Measurements from ENCODE around the gene TMEM117.
A peak's percentile ranks its signal among the peaks of the same experiment; 100 is the strongest.

The TMEM117 gene

DNA sequence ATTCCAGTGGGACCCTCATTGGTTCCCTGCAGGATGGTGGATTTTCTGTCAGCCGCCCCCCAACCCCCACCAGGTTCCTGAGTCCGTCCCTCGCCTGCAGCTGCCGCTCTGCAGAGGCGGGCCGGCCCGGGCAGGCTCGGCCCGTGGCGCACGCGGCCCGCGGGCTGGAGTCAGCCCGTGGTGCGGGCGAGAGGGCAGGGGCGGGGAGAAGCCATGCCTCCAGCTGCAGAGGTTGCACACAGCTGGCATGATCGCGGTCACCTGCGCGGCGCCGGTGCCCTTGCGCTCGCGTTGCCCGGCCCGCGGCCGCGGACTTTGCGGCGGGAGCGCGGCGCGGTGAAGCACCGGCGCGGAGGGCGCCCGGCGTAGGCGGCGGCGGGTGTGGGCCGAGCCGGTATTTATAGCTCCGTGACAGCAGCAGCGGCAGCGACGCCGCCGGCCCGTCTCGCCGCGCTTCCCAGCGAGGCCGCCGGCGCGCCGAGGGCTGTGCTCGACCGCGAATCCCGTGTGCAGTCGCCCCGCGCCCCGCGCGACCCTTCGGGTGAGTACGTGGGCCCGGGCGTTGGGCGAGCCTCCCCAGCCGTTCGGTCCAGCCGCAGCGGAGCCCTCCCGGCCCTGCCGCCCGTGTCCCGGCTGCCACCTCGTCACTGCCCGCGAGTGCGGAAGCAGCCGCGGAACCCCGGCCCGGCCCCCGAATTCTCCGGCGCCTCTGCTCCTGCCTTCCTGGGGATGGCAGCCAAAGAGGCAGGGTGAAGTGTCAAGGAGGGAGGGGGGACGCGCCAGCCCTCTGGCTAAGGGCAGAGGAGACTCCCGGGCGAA lies at the start of gene TMEM117:
TMEM117 (plus strand) TSS at position 426 of the 819 bp plus-strand sequence.
- FAIRE-seq (no peak), DNase-seq (ENCODE audit: insufficient read length, low spot score) (peak; percentile 64)

DNA sequence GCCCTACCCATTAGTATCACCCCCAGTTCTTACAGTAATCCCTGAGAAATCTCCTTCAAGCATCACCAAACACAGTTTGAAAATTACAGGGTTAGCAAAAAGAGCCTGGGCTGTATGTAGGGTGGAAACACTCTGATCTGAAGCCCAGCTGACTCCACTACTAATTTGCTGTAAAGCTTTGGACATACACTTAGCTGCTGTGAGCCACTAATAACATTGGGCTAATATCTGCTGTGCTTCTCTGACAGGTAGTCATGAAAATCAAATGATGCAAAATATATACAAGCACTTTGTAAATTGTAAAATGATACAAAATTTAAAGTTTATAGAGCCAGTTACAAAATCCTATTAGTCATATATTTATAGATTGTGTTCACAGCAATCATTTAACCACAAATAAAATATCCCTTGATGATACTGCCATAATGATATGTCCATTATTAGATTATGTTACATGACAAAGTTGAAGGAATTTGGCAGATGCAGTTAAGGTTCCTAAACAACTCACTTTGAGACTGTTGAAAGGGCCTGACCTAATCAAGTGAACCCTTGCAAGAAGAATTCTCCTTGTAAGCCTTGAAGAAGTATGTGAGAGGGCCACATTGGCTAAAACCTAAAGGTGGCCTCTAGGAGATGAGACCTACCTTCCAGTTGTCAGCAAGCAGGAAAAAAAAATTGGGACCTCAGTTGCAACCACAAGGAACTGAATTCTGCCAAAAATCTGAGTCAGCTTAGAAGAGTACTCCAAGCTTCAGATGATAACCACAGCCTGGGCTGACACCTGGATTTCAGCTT lies 48.8 kb upstream of the TMEM117 start:
- FAIRE-seq (no peak), DNase-seq (ENCODE audit: insufficient read length, low spot score) (no peak)

- DNase-seq (ENCODE audit: insufficient read length, low spot score) (no peak), FAIRE-seq (no peak)
Measured at GRCh38 chr12:43789941-43790340, 45.9 kb upstream of the TMEM117 start.

DNA sequence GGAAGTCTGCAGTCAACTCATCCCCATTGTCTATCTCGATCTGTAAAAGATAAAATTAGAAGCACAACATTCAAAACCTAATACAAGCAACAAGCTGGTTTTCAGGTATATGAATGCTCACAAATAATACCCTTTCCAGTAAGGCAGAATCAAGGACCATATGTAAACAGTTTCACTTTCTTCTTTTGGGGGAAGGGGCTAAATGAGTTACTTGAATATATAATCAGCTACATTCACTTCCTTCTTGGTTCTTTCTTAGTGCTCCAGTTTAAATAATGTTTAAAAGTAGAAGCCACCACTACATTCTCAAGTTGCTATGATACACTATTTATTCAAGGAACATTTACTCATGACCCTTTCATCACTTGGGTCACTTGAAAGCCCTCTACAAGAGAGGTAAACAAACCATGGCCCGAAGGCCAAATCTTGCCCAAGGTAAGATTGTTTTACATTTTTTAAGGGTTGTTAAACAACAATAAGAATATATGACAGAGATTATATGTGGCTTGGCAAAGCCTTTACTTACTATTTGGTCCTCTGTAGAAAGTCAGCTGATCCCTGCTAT lies 40.1 kb upstream of the TMEM117 start:
- FAIRE-seq (no peak), DNase-seq (ENCODE audit: insufficient read length, low spot score) (no peak)

DNA sequence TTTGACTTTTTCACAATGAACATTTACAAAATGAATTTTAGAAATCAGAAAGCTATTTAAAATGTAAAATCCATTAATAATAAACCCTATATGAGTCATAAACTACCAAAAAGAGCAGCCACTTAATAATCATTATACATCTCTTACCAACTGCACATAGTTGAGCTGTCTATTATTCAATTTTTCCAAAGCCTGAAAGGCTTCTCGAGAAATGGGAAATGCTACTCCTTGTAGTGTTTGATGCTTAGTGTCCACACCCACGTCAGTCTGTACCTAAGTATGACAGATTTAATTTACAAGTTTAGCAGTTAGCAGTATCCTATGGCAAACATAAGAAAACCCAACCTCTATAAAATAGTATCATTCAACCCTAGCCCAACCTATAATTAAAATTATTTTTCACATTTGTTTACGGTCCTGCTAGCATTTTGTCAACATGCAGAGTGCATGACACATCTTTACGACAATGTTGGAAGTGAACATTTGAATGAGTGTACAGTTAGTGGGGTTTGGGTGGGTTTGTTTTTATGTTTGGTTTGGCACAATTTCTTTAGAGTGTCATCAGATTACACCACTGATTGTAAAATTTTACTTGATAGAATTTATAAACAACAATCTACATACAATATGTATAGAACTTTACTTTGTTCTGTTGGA lies 38.2 kb upstream of the TMEM117 start:
- FAIRE-seq (no peak), DNase-seq (ENCODE audit: insufficient read length, low spot score) (no peak)

DNA sequence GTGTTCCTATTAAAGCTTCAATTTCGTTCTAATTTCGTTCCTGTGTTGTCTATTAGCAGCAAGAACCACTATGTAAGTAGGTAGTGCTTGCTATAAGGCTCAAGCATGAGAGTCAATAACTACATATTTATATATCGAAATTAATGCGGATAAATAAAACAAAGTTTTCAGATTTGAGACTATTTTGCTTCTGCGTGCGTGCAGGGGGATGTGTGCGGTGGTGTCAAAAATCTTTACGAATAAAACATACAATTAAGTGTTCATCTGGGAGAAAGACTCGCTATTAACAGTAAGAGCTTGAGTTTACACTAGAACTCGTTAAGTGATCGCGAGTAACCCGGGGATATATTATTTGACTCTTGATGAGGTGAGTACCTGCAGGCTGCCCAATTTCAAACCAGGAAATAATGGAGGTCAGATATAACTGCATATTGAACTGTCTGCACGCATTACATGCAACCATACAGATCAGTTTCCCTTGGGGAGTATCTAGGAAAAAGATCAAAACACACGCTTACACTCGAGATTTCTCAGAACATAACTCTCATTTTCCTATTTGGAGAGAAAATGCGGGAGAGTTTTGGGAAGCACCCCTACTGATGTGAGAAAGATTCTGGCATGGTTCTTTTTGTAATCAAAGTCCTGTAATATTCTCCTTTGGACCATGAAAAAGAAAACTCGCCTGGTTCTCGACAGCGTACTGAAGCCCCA lies 30.6 kb upstream of the TMEM117 start:
- no peak for DNase-seq (ENCODE audit: insufficient read length, low spot score)

DNA sequence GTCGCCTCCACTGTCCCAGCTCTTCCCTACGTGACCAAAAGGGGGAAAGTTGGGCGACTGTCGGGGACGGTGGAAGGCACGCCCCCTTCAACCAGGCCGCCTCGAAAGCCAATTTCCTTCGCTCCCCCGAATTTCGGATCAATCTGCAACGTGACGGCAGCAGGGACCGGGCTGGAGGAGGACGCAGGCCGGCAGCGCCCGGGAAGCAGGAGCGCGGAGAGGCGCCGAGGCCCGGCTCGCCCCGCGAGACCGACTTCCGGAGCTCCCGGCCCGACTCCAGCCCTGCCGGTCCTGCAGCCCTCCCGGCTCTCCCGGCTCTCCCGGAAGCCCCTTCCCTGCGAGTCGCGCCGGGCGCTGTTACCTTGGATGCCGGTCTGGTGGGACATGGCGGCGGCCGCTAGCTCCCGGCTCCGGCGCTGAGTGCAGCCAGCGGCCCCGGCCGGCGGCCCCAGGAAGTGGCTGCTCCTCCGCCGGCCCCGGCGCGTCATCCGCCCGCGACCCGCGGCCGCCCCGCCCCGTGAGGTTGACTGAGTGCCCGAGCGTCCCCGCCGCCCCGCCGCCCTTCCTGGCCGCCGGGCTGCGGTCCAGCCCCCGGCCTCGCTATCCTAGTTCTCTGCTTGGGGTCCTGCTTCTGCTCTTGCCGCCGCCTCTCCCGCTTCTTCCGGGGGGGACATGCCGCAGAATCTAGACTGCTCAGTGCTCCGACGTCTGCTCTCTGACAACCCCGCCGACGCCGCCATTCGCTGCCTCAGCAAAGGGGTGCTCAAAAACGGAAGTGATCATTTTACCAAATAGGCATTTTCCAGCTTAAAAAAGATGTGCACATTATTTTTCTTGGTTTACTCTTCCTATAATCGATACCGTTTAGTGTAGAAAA lies 29.8 kb upstream of the TMEM117 start, which contains the start of gene TWF1:
TWF1 (minus strand) TSS at position 458 of the 877 bp plus-strand sequence; CDS start at position 386, 72 bp downstream.
- FAIRE-seq = peak; percentile 93
- peak; percentile 70 for DNase-seq (ENCODE audit: insufficient read length, low spot score)

More for the DNA sequence above, 30.6 kb upstream of the TMEM117 start:
- FAIRE-seq = no peak

- FAIRE-seq = no peak
Measured at GRCh38 chr12:43806737-43807072, 29.2 kb upstream of the TMEM117 start.

GRCh38 chr12:43807386-43807785 lies 28.5 kb upstream of the TMEM117 start:
- DNase-seq (ENCODE audit: insufficient read length, low spot score) (no peak), FAIRE-seq (no peak)

More at GRCh38 chr12:43806737-43807072, 29.2 kb upstream of the TMEM117 start:
- DNase-seq (ENCODE audit: insufficient read length, low spot score) = no peak

DNA sequence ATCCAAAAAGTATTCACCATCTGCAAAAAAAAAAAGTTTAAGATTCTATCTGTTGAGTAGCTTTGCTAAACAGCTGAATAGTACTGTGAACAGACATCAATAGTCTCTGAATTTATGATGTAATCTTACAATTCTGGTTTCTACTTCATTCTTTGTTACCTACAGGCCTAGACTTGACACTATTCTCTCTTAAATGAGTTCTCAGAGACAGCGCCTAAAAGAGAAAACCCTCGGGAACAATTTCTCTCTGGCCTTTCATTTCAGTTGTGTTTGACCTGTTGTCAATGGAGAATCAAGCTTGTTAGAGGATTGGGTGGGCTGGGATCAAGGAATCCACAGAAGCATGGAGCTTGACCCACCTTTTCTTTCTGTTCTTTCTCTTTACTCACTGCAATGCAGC lies 23.8 kb upstream of the TMEM117 start:
- DNase-seq (ENCODE audit: insufficient read length, low spot score) = no peak
- no peak for FAIRE-seq

GRCh38 chr12:43812926-43813325 lies 23.0 kb upstream of the TMEM117 start:
- DNase-seq (ENCODE audit: insufficient read length, low spot score) = no peak
- FAIRE-seq = no peak

- no peak for FAIRE-seq
Measured at GRCh38 chr12:43815416-43815815, 20.5 kb upstream of the TMEM117 start.

DNA sequence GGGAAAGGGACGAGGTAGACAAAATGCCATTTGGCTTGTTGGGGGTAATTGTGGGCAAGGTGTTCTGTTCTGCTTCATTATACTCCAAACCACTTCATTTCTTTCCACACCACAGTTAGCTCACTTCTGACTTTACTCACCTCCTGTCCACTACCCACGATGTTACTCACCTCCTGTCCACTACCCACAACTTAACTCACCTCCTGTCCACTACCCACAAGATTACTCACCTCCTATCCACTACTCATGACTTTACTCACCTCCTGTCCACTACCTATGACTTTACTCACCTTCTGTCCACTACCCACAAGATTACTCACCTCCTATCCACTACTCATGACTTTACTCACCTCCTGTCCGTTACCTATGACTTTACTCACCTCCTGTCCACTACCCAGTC lies 19.7 kb upstream of the TMEM117 start:
- DNase-seq (ENCODE audit: insufficient read length, low spot score) (no peak), FAIRE-seq (no peak)

More at GRCh38 chr12:43815416-43815815, 20.5 kb upstream of the TMEM117 start:
- DNase-seq (ENCODE audit: insufficient read length, low spot score) = no peak

GRCh38 chr12:43824207-43824775 lies 11.6 kb upstream of the TMEM117 start:
- no peak for DNase-seq (ENCODE audit: insufficient read length, low spot score)
- no peak for FAIRE-seq

GRCh38 chr12:43826681-43827080 lies 9.2 kb upstream of the TMEM117 start:
- DNase-seq (ENCODE audit: insufficient read length, low spot score) = no peak
- FAIRE-seq = no peak

- no peak for DNase-seq (ENCODE audit: insufficient read length, low spot score)
- FAIRE-seq = no peak
Measured at GRCh38 chr12:43827093-43827492, 8.8 kb upstream of the TMEM117 start.

- FAIRE-seq (no peak), DNase-seq (ENCODE audit: insufficient read length, low spot score) (no peak)
Measured at GRCh38 chr12:43832463-43833168, 3.3 kb upstream of the TMEM117 start.

- FAIRE-seq = peak; percentile 68
Measured at GRCh38 chr12:43835264-43835655, 621 bp upstream of the TMEM117 start.

More at GRCh38 chr12:43835264-43835655, 621 bp upstream of the TMEM117 start:
- no peak for DNase-seq (ENCODE audit: insufficient read length, low spot score)
